HG02571 (cell line): Measurements from ENCODE around the gene PRKCG.
"Not testable (repeated sequence)": the region's sequence is repeated elsewhere in the genome, so short reads cannot be mapped to it uniquely, and the experiment has no call there.

Source experiments
- ATAC-seq: cut with Tn5 transposase; IDR thresholded peaks from one replicate; pipeline ENCODE4 v1.9.1; 2021; ENCODE audit warnings: mild to moderate bottlenecking, moderate library complexity; ENCODE audit not compliant: unreplicated experiment

The PRKCG gene

DNA sequence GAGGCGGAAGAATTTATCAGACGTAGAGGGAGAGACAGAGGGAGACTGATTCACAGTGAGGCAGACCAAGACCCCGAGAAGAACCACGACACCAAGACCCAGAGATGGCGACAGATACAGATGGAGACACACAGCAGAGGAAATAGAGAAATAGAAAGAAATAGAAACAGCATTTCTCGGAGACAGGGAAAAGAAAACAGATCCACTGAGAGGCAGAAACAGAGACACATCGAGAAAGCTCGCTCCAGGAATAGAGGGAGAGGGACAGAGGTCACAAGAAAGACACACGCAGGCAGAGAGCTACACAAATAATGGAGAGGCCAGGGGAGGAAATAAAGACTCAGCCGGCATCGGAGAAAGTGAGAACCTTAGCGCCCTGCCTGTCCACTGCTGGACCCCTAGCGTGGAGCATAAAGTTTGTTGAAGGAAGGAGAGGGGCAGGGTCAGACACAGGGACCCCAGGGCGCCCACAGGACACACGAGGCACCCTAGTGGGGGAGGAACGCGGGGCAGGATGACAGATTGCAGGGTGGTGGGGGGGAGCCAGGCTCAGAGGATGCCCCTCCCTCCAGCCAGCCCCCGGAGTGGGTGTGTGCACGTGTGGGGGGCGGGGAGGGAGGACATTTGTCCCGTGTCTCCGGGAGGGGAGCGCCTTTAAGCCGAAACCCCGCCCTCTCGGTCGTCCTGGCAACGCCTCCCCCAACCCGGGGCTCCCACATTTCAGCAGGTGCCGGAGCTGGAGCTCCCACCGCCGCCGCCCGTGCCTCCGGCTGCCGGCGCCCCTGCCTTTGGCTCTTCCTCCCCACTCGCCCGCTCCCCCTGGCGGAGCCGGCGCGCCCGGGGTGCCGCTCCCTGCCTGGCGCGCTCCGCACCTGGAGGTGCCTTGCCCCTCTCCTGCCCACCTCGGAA lies at the start of gene PRKCG:
Gene PRKCG (plus strand): TSS at position 716 of the 909 bp plus-strand sequence. CDS start 298 bp downstream, outside the sequence.
- ATAC-seq: no peak

DNA sequence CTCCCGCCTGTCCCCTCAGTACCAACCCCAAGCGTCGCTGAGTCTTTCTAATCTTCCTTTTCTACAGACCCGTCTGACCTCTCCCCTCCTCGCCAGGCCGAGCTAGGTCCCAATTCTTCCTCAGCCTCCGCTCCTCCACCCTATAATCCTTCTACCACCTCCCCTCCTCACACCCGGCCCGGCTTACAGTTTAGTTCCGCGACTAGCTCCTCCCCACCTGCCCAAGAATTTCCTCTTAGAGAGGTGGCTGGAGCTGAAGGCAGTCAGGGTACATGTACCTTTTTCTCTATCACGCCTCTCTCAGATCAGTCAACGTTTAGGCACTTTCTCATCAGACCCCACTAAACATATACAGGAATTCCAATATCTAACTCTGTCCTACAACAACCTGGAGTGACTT lies 49.1 kb upstream of the PRKCG start:
- not testable (repeated sequence) for ATAC-seq

DNA sequence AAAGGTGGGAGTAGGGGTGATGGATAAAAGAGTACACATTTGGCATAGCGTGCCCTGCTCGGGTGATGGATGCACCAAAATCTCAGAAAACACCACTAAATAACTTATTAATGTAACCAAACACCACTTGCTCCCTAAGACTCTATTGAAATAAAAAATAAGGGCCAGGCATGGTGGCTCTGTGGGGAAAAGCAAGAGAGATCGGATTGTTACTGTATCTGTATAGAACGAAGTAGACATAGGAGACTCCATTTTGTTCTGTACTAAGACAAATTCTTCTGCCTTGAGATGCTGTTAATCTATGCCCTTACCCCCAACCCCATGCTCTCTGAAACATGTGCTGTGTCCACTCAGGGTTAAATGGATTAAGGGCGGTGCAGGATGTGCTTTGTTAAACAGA lies 43.6 kb upstream of the PRKCG start:
- ATAC-seq: not testable (repeated sequence)

DNA sequence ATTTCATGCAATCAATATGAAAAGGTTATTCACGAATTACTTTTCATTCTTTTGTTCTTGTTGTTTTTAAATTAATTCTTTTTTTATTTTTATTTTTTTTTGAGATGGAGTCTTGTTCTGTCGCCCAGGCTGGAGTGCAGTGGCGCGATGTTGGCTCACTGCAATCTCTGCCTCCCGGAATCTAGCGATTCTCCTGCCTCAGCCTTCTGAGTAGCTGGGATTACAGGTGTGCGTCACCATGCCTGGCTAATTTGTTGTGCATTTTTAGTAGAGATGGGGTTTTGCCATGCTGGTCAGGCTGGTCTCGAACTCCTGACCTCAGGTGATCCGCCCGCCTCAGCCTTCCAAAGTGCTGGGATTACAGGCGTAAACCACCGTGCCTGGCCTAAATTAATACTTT lies 41.8 kb upstream of the PRKCG start:
- ATAC-seq: not testable (repeated sequence)

DNA sequence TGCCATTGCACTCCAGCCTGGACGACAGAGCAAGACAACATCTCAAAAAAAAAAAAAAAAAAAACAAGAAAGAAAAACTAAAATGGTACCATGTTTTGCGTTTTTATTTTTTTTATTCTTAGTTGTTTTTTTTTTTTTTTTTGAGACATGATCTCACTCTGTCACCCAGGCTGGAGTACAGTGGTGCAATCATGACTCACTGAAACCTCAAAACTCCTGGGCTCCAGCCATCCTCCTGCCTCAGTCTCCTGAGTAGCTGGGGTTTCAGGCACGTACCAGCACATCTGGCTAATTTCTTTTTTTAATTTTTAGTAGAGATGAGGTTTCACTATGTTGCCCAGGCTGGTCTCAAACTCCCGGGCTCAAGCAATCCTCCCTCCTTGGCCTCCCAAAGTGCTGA lies 41.1 kb upstream of the PRKCG start:
- not testable (repeated sequence) for ATAC-seq

GRCh38 chr19:53844849-53845246 lies 37.1 kb upstream of the PRKCG start:
- no peak for ATAC-seq

DNA sequence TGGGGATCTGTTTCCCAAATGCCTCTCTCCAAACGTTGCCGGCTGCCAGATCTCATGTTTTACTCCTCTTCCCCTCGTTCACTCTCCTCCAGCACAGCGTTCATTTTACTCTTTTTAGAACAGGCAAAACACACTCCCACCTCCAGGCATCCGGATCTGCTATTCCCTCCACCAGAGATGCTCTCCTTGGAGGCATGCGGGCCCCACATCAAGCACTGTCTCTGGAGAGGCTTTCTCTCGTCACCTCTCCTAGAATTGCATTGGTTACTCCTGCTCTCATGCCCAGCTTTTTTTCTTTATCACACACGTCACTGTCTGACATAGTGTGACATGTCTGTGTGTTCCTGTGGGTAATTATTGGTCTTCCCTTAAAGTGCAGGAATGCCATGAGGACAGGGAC lies 34.4 kb upstream of the PRKCG start:
- no peak for ATAC-seq

DNA sequence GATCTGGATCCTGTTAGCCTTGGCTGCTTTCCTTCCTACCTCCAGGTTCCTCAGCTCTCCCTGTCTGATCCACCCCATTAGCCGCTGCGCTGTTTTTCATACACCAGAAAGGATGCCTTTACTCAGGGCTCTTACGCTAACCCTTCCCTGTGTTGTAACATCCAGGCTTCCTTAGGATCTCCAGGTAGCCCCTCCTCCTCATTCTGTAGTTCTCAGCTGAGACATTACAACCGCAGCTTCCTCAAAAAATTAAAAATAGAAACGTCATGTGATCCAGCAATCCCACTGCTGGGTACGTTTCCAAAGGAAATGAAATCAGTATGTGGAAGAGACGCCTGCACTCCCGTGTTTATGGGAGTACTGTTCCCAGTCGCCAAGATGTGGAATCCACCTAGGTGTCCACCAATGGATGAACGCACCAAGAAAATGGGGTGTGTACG lies 32.7 kb upstream of the PRKCG start:
- ATAC-seq: no peak

DNA sequence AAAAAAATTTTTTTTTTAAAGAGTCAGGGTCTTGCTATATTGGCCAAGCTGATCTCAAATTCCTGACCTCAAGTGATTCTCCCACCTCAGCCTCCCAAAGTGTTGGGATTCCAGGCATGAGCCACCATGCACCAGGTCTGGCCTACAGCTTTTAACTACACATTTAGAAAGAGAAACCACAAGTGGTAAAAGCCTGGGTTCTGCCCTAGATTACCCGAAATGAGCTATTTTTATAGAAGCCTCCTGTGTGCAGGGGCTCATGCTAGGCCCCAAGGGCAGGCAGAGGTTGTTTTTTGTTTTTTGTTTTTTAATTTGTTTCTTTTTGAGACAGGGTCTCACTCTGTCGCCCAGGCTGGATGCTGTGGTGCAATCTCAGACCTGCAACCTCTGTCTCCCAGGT lies 28.3 kb upstream of the PRKCG start:
- no peak for ATAC-seq

DNA sequence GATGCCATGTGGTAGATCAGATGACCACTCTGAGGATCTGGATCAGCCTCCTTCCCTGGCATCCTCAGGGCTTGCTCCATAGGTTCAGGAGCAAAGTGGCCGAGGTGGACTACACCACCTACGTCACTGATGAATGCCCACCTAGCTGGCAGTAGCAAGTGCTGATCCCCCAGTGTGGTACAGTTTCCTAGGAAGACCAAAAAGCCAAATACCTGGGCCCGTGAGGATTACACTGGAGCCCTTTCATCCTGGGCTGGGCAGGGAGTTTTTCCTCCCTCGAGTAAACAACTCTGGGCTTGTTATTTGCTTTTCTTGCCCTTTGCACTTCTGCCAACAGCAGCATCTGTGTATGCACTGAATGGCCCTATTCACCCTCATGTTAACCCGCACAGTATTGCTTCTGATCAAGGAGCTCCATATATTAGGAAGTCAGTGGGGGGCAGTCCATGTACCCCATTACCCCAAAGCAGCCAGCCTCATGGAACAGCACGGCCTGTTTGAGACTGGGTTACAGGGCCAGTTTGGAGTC lies 17.6 kb upstream of the PRKCG start:
- no peak for ATAC-seq

DNA sequence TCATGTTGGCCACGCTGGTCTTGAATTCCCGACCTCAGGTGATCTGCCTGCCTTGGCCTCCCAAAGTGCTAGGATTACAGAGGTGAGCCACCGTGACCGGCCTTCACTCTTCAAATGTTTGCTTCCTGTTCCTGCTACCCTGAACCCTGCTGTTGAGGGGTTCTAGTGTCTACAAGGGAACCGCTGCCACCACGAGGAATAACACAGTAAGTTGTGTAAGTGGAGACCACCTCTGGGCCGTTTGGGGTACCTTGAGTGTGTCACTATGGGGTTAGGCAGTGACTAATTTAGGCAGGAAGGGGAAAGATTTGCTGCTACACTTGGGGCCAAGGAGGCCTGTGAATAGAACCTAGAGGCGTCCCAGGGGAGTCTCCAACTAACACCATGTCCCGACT lies 16.5 kb upstream of the PRKCG start:
- ATAC-seq: no peak

DNA sequence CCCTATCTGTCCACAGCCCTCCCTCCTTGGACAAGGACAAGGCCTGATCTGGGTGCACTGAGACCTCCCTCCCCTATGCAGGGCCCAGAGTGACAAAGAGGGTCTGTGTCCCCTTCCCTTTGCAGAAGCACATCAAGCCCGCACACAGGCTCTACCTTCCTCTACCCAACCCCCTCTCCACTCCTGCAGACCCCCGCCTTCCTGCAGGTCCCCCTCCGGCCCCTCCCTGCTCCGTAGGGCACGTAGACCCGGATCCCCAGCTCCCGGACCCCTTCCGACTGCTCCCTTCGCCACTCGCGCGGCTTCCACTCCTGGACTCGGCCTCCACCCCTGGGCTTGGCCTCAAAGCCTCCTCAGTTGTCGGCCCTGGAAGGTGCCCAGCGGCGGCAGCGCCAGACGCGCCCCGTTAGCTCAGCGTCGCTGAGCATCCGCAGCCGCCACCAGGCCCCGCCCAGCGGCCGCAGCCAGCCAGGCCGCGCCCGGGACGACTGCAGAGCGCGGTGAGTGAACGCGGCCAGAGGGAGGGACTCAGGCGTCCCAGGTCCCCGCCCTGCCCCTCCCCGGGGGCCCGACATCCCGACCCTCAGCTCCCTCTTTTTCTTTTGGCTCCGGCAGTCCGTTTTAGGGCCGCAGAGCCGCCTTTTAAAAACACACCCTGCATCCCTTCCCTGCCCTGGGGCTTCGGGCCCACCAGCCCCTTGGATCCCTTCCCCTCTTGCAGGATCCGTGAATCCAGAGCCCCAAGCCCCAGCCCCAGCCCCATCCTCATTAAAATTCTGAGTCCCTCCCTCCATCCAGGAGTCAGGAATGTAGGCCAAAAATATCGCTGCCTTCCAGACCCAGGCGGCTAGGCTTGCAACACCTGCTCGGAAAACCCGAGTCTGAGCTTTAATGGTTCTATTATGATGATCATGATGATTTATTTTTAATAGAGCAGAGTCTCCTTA lies 15.8 kb upstream of the PRKCG start:
- ATAC-seq: no peak

DNA sequence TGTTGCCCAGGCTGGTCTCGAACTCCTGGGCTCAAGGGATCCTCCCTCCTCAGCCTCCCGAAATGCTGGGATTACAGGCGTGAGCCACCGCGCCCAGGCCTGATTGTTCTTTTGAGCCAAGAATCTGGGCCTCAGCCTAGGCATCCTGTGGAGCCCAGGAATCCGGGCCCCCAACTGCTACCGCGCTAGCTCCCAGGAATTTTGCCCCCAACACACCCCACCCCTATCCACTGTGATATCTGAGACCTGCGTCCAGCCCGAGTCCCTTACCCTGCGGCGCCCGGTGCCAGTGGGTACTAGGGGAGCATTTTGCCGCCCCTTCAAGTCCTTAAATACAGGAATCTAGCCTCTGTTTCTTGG lies 15.2 kb upstream of the PRKCG start:
- no peak for ATAC-seq

- peak; percentile 58 for ATAC-seq
These were observed 14.5 kb upstream of the PRKCG start, which contains the start of gene MYADM for GRCh38 chr19:53867225-53868090. TSS of gene MYADM (plus strand) at chr19:53867883. CDS start at chr19:53873530, 5,647 bp downstream.

- no peak for ATAC-seq
These were observed 13.7 kb upstream of the PRKCG start for GRCh38 chr19:53868091-53868891.

- ATAC-seq: peak; percentile 33
These were observed 12.8 kb upstream of the PRKCG start for GRCh38 chr19:53868892-53869804.

GRCh38 chr19:53869805-53870484 lies 12.1 kb upstream of the PRKCG start:
- not testable (repeated sequence) for ATAC-seq

DNA sequence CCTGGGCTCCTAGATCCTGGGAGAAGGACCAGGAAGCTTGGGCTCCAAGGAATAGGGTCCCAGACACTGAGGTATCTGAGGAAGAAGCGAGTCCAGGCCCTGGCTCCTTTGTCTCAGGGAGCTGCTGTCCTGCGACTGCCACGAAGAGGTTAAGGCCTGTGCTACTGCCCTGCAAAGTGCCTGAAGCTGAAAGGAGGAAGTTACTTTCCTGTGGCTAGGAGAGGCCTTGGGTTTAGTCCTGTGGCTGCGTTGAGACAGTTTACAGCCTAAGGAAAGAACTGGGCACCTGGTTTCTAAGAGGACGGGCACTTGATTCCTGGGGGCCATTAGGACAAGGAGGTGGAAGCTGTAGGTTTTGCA lies 11.5 kb upstream of the PRKCG start:
- ATAC-seq: no peak
